IPS-20b (cell line): ENCODE results near the gene PXT1.
"Not testable (repeated sequence)": the region's sequence is repeated elsewhere in the genome, so short reads cannot be mapped to it uniquely, and the experiment has no call there.

Experiments used
- H3K27ac ChIP-seq: one replicate; pipeline ENCODE4 v1.5.1; 2013; ENCODE audit warnings: low read length
- H3K27me3 ChIP-seq: 2 replicates; pipeline ENCODE4 v1.6.1; 2013; ENCODE audit warnings: mild to moderate bottlenecking, low read length, inconsistent platforms; ENCODE audit not compliant: insufficient read depth
- H3K36me3 ChIP-seq: 2 replicates; pipeline ENCODE4 v1.6.1; 2013; ENCODE audit warnings: low read depth, mild to moderate bottlenecking, inconsistent platforms, low read length, moderate library complexity; ENCODE audit not compliant: insufficient read depth
- H3K4me1 ChIP-seq: 2 replicates; pipeline ENCODE4 v1.6.1; 2013; ENCODE audit warnings: mild to moderate bottlenecking, control low read depth, inconsistent platforms, low read length, moderate library complexity; ENCODE audit not compliant: insufficient read depth
- H3K4me3 ChIP-seq: 2 replicates; pipeline ENCODE4 v1.5.1; 2013; ENCODE audit warnings: mild to moderate bottlenecking, low read length, inconsistent platforms
- H3K9ac ChIP-seq: 2 replicates; pipeline ENCODE4 v1.6.1; 2013; ENCODE audit warnings: low read depth, mild to moderate bottlenecking, inconsistent platforms, low read length, moderate library complexity
- H3K9me3 ChIP-seq: 2 replicates; pipeline ENCODE4 v1.6.1; 2013; ENCODE audit warnings: mild to moderate bottlenecking, low read depth, low read length, inconsistent platforms; ENCODE audit not compliant: insufficient read depth

PXT1 gene

DNA sequence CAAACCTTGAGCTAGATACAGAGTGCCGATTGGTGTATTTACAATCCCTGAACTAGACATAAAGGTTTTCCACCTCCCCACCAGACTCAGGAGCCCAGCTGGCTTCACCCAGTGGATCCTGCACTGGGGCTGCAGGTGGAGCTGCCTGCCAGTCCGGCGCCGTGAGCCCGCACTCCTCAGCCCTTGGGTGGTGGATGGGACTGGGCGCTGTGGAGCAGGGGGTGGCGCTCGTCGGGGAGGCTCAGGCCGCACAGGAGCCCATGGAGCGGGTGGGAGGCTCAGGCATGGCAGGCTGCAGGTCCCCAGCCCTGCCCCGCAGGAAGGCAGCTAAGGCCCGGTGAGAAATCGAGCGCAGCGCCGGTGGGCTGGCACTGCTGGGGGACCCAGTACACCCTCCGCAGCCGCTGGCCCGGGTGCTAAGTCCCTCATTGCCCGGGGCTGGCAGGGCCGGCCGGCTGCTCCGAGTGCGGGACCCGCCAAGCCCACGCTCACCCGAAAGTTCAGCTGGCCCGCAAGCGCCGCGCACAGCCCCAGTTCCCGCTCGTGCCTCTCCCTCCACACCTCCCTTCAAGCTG is 78.5 kb downstream of the PXT1 start:
- not testable (repeated sequence) for H3K36me3 ChIP-seq, H3K4me3 ChIP-seq, H3K27ac ChIP-seq, H3K4me1 ChIP-seq, H3K27me3 ChIP-seq, H3K9ac ChIP-seq, H3K9me3 ChIP-seq

- H3K4me3 ChIP-seq, H3K36me3 ChIP-seq, H3K27me3 ChIP-seq, H3K27ac ChIP-seq, H3K9me3 ChIP-seq, H3K9ac ChIP-seq, H3K4me1 ChIP-seq: not testable (repeated sequence)
These were observed 79.3 kb downstream of the PXT1 start for GRCh38 chr6:36363371-36363752.

GRCh38 chr6:36362551-36363370 is 79.9 kb downstream of the PXT1 start:
- Histone ChIP-seq H3K9ac (no peak overlapping the region), H3K4me1 (no peaks in the 10 kb centered on the region), H3K36me3 (no peaks in the 10 kb centered on the region), H3K27ac (no peak overlapping the region), H3K27me3 (no peaks in the 10 kb centered on the region), H3K4me3 (no peak overlapping the region), H3K9me3 (no peaks in the 10 kb centered on the region)

- no peaks in the 10 kb centered on the region for H3K27me3 ChIP-seq
- H3K27ac ChIP-seq: no peak overlapping the region
- H3K4me1 ChIP-seq: no peaks in the 10 kb centered on the region
- no peak overlapping the region for H3K9ac ChIP-seq
- no peak overlapping the region for H3K4me3 ChIP-seq
- H3K9me3 ChIP-seq: no peaks in the 10 kb centered on the region
- no peaks in the 10 kb centered on the region for H3K36me3 ChIP-seq
These were observed 81.6 kb downstream of the PXT1 start for GRCh38 chr6:36361071-36361470.

DNA sequence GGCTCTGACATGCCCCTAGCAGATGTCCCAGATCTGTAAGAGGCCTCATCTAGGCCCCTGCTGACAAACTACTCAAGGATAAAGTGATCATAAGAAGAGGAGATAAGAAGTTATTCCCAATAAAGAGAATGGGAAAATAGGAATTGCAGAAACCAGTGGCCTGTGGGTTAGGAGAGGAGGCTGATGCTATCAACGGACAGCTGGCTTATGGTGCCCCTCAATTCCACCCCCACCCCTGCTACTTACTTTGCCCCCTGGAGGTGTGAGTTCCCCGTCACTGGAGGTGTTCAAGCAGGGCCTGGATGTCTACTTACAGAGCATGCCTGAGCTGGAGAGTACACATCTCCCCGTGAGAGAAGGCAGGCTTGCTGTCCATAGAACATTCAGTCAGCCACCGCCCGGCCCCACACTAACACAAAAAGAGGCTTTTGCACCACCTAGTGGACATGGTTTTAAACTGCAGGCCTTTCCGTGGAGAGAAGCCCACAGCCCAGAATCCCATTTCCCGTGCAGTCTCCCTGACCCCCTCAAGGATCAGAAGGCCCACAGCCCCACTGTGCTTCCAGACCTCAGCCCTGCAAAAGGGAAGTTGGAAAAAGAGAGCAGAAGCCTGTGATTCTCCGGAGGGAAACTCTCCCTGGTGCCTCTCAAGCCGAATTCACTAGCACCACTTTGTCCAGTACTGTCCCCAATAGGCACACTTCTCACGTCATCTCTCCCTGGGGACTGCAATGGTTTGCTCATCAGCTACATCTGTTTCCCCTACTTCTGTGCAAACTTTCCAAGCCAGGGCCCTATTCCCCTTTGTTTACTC is 82.2 kb downstream of the PXT1 start:
- Histone ChIP-seq H3K36me3 (no peaks in the 10 kb centered on the region), H3K4me3 (no peak overlapping the region), H3K27ac (no peak overlapping the region), H3K9ac (no peak overlapping the region), H3K27me3 (no peaks in the 10 kb centered on the region), H3K4me1 (no peaks in the 10 kb centered on the region), H3K9me3 (no peaks in the 10 kb centered on the region)

- Histone ChIP-seq H3K9me3 (no peaks in the 10 kb centered on the region), H3K27ac (no peak overlapping the region), H3K27me3 (no peaks in the 10 kb centered on the region), H3K9ac (no peak overlapping the region), H3K4me3 (no peak overlapping the region), H3K4me1 (no peaks in the 10 kb centered on the region), H3K36me3 (no peaks in the 10 kb centered on the region)
These were observed 84.3 kb downstream of the PXT1 start for GRCh38 chr6:36358226-36358915.

DNA sequence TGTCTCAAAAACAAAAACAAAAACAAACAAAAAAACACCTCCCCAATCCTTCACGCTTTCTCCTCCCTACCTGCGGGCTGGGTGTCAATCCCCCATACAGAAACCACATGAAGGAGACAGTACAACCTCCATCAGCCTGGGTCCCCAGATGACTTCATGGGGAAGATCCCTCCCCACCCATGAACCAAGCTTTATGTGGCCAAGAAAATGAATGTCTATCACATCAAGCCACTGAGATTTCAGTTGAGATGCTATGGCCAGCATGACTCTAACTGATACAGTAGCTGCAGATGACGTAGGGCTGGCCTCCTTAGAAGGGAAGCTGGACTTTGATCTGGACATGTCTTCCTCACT is 84.8 kb downstream of the PXT1 start:
- no peaks in the 10 kb centered on the region for H3K9me3 ChIP-seq
- H3K27me3 ChIP-seq: no peaks in the 10 kb centered on the region
- no peak overlapping the region for H3K4me3 ChIP-seq
- no peaks in the 10 kb centered on the region for H3K4me1 ChIP-seq
- H3K27ac ChIP-seq: no peak overlapping the region
- no peak overlapping the region for H3K9ac ChIP-seq
- no peaks in the 10 kb centered on the region for H3K36me3 ChIP-seq

- Histone ChIP-seq H3K36me3 (no peaks in the 10 kb centered on the region), H3K4me1 (no peaks in the 10 kb centered on the region), H3K4me3 (no peak overlapping the region), H3K27ac (no peak overlapping the region), H3K27me3 (no peaks in the 10 kb centered on the region), H3K9me3 (no peaks in the 10 kb centered on the region), H3K9ac (no peak overlapping the region)
These were observed 86.8 kb downstream of the PXT1 start for GRCh38 chr6:36355819-36356218.

GRCh38 chr6:36353411-36353915 is 89.2 kb downstream of the PXT1 start:
- Histone ChIP-seq H3K4me1 (no peaks in the 10 kb centered on the region), H3K9me3 (no peaks in the 10 kb centered on the region), H3K4me3 (no peak overlapping the region), H3K27ac (no peak overlapping the region), H3K9ac (no peak overlapping the region), H3K36me3 (no peaks in the 10 kb centered on the region), H3K27me3 (no peaks in the 10 kb centered on the region)

- no peak overlapping the region for H3K9ac ChIP-seq
- H3K27me3 ChIP-seq: no peaks in the 10 kb centered on the region
- H3K4me3 ChIP-seq: no peak overlapping the region
- H3K36me3 ChIP-seq: no peaks in the 10 kb centered on the region
- no peaks in the 10 kb centered on the region for H3K9me3 ChIP-seq
- no peaks in the 10 kb centered on the region for H3K4me1 ChIP-seq
- no peak overlapping the region for H3K27ac ChIP-seq
These were observed 90.0 kb downstream of the PXT1 start for GRCh38 chr6:36352477-36353157.
